GM23338 (cell line): ENCODE data around the gene SIRPG. TPM values are rescaled to one million over a fixed set of nuclear protein-coding genes. Genes with fewer than 3 reads are reported as not detected.

Experiments
- ATAC-seq: fragments of 200-7000 bp; cut with Tn5 transposase; 3 replicates; pipeline ENCODE4 v1.9.1; 2020
- DNase-seq: peaks from one replicate; pipeline ENCODE4 v3.0.0-alpha.2; 2015; ENCODE audit warnings: low spot score
- H2AFZ ChIP-seq: fragments of 200-600 bp; sonication (generic); 2 replicates; pipeline ENCODE4 v1.8.0; 2016; ENCODE audit warnings: antibody characterized with exemption, mild to moderate bottlenecking, moderate library complexity
- H3F3A ChIP-seq: fragments of 200-600 bp; sonication (generic); replicated peaks from 2 replicates; pipeline ENCODE4 v1.8.0; 2017; ENCODE audit warnings: antibody characterized with exemption, mixed run types, low read depth
- H3K27ac ChIP-seq: fragments of 200-600 bp; sonication (generic); 2 replicates; pipeline ENCODE4 v1.6.1; 2016; ENCODE audit warnings: low read depth
- H3K27me3 ChIP-seq: fragments of 200-600 bp; sonication (generic); 2 replicates; pipeline ENCODE4 v1.8.0; 2016; ENCODE audit warnings: mild to moderate bottlenecking, mixed run types, moderate library complexity; ENCODE audit not compliant: insufficient read depth
- H3K36me3 ChIP-seq: fragments of 200-600 bp; sonication (generic); 2 replicates; pipeline ENCODE4 v1.8.0; 2016; ENCODE audit warnings: mild to moderate bottlenecking; ENCODE audit not compliant: insufficient read depth
- H3K4me1 ChIP-seq: fragments of 200-600 bp; sonication (generic); 2 replicates; pipeline ENCODE4 v1.8.0; 2016; ENCODE audit warnings: mild to moderate bottlenecking, moderate library complexity; ENCODE audit not compliant: insufficient read depth
- H3K4me2 ChIP-seq: fragments of 200-600 bp; sonication (generic); 2 replicates; pipeline ENCODE4 v1.7.1; 2017; ENCODE audit warnings: mixed run types
- H3K4me3 ChIP-seq: fragments of 200-600 bp; sonication (generic); 2 replicates; pipeline ENCODE4 v1.6.1; 2016; ENCODE audit warnings: mixed run types
- H3K79me2 ChIP-seq: fragments of 200-600 bp; sonication (generic); replicated peaks from 2 replicates; pipeline ENCODE4 v1.8.0; 2017; ENCODE audit warnings: mild to moderate bottlenecking; ENCODE audit not compliant: insufficient read depth
- H3K9me2 ChIP-seq: fragments of 200-600 bp; sonication (generic); 2 replicates; pipeline ENCODE4 v1.8.0; 2017; ENCODE audit not compliant: insufficient read depth
- H4K20me1 ChIP-seq: fragments of 200-600 bp; sonication (generic); replicated peaks from 2 replicates; pipeline ENCODE4 v1.8.0; 2017; ENCODE audit warnings: mild to moderate bottlenecking; ENCODE audit not compliant: insufficient read depth
- H3K27ac Mint-ChIP-seq: 2 replicates; pipeline ENCODE4 v1.8.0; 2020; ENCODE audit warnings: inconsistent platforms, mild to moderate bottlenecking, moderate library complexity, mixed read lengths
- H3K27me3 Mint-ChIP-seq: 3 replicates; pipeline ENCODE4 v1.8.0; 2022; ENCODE audit warnings: low read depth, mild to moderate bottlenecking, moderate library complexity, mixed read lengths, inconsistent platforms; ENCODE audit not compliant: insufficient read depth, poor library complexity
- H3K36me3 Mint-ChIP-seq: 3 replicates; pipeline ENCODE4 v1.8.0; 2021; ENCODE audit warnings: low read depth, mild to moderate bottlenecking, inconsistent platforms, moderate library complexity, mixed read lengths
- H3K4me1 Mint-ChIP-seq: 3 replicates; pipeline ENCODE4 v1.8.0; 2020; ENCODE audit warnings: mild to moderate bottlenecking, inconsistent platforms, mixed read lengths
- H3K4me3 Mint-ChIP-seq: 3 replicates; pipeline ENCODE4 v1.8.0; 2021; ENCODE audit warnings: moderate library complexity, mild to moderate bottlenecking, inconsistent platforms, mixed read lengths
- H3K9me3 Mint-ChIP-seq: 3 replicates; pipeline ENCODE4 v1.8.0; 2020; ENCODE audit warnings: moderate library complexity, mild to moderate bottlenecking, inconsistent platforms, mixed read lengths
- EZH2 ChIP-seq: fragments of 200-600 bp; sonication (generic); IDR thresholded peaks from one replicate; pipeline ENCODE4 v1.8.0; 2017; ENCODE audit warnings: antibody characterized with exemption, mild to moderate bottlenecking, low read depth; ENCODE audit not compliant: unreplicated experiment
- JUNB ChIP-seq: IDR thresholded peaks from one replicate; pipeline ENCODE4 v1.6.1; 2016; ENCODE audit warnings: antibody characterized with exemption; ENCODE audit not compliant: unreplicated experiment
- NANOG ChIP-seq: IDR thresholded peaks from 2 replicates; pipeline ENCODE4 v1.6.1; 2016; ENCODE audit warnings: antibody characterized with exemption, borderline replicate concordance
- REST ChIP-seq: IDR thresholded peaks from one replicate; pipeline ENCODE4 v1.6.1; 2018; ENCODE audit warnings: antibody characterized with exemption; ENCODE audit not compliant: unreplicated experiment
- ZNF114 ChIP-seq: fragments of 250-450 bp; sonication (Bioruptor Pico); IDR thresholded peaks from 2 replicates; pipeline ENCODE4 v1.5.0; 2020; ENCODE audit warnings: mild to moderate bottlenecking, moderate library complexity
- ZNF331 ChIP-seq: fragments of 250-450 bp; sonication (Bioruptor Pico); IDR thresholded peaks from 2 replicates; pipeline ENCODE4 v1.5.0; 2020; ENCODE audit warnings: low read depth, mild to moderate bottlenecking, moderate library complexity
- ZNF462 ChIP-seq: fragments of 250-450 bp; sonication (Bioruptor Pico); IDR thresholded peaks from 2 replicates; pipeline ENCODE4 v1.5.0; 2020; ENCODE audit warnings: mild to moderate bottlenecking, moderate library complexity
- polyA plus RNA-seq: library from polyadenylated mRNA; unstranded; fragments of >200 nt; fragmentation: Nextera tagmentation; extraction: Ambion mirVana; gene quantifications from 2 replicates; pipeline ENCODE4 v1.2.1, GENCODE V29; 2016
- total RNA-seq: library from RNA; depleted of rRNA; stranded (reverse); fragments of >200 nt; shearing (Covaris generic); gene quantifications from 2 replicates; pipeline ENCODE4 v1.2.3, GENCODE V29; 2014
- TF ChIP-seq, protein P1 (sequence below): IDR thresholded peaks from 2 replicates; pipeline ENCODE4 v1.6.1; 2016; ENCODE audit warnings: antibody characterized with exemption

The SIRPG gene
- total and polyA plus RNA-seq, 2 experiments from 2014 or later, result not detected

GRCh38 chr20:1693427-1693826 is 35.8 kb upstream of the SIRPG start:
- Histone ChIP-seq H3K79me2 (no peaks in the 10 kb centered on the region), H3F3A (no peaks in the 10 kb centered on the region), H3K27ac (no peak overlapping the region), H3K4me1 (no peaks in the 10 kb centered on the region), H3K36me3 (no peaks in the 10 kb centered on the region), H2AFZ (no peak overlapping the region), H4K20me1 (no peaks in the 10 kb centered on the region), H3K4me3 (no peak overlapping the region), H3K4me2 (no peak overlapping the region), H3K27me3 (no peaks in the 10 kb centered on the region), H3K9me2 (no peaks in the 10 kb centered on the region)
- Mint-ChIP-seq H3K27ac (no peak overlapping the region), H3K4me1 (peaks cover 10% of the 10 kb centered on the region; the same call in 2 of the 3 replicates), H3K36me3 (no peaks in the 10 kb centered on the region; the same call in 2 of the 3 replicates), H3K4me3 (no peak overlapping the region), H3K27me3 (peaks cover 2% of the 10 kb centered on the region), H3K9me3 (peaks cover 10% of the 10 kb centered on the region)
- DNase-seq, result no peak
- no peak for ATAC-seq
- TF ChIP-seq ZNF462, result no peak

DNA sequence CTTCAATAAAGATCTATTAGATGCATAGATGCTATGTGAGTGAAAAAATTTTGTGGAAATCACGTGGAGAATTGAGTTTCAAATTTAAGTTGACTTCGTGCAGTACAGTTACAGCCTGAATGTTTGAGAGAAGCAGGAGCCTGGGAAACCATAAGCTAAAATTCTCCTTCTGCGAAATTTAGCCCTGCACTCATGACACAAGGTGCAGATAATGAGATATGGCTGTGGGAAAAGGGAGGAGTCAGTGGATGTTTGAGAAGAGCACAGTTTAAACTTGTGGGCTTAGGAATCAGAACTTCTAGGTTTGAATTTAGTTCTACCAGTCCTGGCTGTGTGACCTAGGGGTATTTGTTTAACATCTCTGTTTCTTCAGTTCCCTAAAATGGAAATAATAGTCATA is 32.1 kb upstream of the SIRPG start:
- H3K36me3 Mint-ChIP-seq, result no peaks in the 10 kb centered on the region; the same call in 2 of the 3 replicates
- Histone ChIP-seq H3K27ac (no peak overlapping the region), H3K4me1 (no peaks in the 10 kb centered on the region), H3K9me2 (no peaks in the 10 kb centered on the region), H2AFZ (no peak overlapping the region), H3F3A (no peaks in the 10 kb centered on the region), H3K4me2 (no peak overlapping the region), H3K4me3 (no peak overlapping the region), H3K36me3 (no peaks in the 10 kb centered on the region), H3K27me3 (no peaks in the 10 kb centered on the region), H3K79me2 (no peaks in the 10 kb centered on the region), H4K20me1 (no peaks in the 10 kb centered on the region)
- peaks cover 10% of the 10 kb centered on the region for H3K9me3 Mint-ChIP-seq
- peaks cover 14% of the 10 kb centered on the region; the same call in 2 of the 3 replicates for H3K4me1 Mint-ChIP-seq
- no peak overlapping the region for H3K27ac Mint-ChIP-seq
- DNase-seq (no peak), ATAC-seq (no peak)
- H3K27me3 Mint-ChIP-seq, result no peaks in the 10 kb centered on the region
- no peak for TF ChIP-seq NANOG
- no peak for TF ChIP-seq JUNB
- TF ChIP-seq ZNF331 (CRISPR knock-in tag), result no peak
- no peak for TF ChIP-seq EZH2
- no peak for TF ChIP-seq ZNF114 (CRISPR knock-in tag)
- TF ChIP-seq, protein P1, sequence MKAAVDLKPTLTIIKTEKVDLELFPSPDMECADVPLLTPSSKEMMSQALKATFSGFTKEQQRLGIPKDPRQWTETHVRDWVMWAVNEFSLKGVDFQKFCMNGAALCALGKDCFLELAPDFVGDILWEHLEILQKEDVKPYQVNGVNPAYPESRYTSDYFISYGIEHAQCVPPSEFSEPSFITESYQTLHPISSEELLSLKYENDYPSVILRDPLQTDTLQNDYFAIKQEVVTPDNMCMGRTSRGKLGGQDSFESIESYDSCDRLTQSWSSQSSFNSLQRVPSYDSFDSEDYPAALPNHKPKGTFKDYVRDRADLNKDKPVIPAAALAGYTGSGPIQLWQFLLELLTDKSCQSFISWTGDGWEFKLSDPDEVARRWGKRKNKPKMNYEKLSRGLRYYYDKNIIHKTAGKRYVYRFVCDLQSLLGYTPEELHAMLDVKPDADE, result no peak
- TF ChIP-seq REST, result no peak
- no peak overlapping the region for H3K4me3 Mint-ChIP-seq
